GM08714 (cell line): ENCODE data around the gene FIGNL1.

Experiments
- H3K4me3 ChIP-seq: fragments of 200-500 bp; sonication (Bioruptor generic); 2 replicates; pipeline ENCODE4 v1.5.1; 2014; ENCODE audit warnings: mild to moderate bottlenecking, low read length, inconsistent platforms
- ZNF274 ChIP-seq: IDR thresholded peaks from 2 replicates; pipeline ENCODE4 v1.6.1; 2012; ENCODE audit warnings: mild to moderate bottlenecking, low read depth, low read length

The FIGNL1 gene

GRCh38 chr7:50456371-50457123, 6.4 kb upstream of the FIGNL1 start:
- no peak overlapping the region for H3K4me3 ChIP-seq
- TF ChIP-seq ZNF274, result no peak

- TF ChIP-seq ZNF274, result no peak
- no peak overlapping the region for H3K4me3 ChIP-seq
Measured at GRCh38 chr7:50455658-50456057, 5.5 kb upstream of the FIGNL1 start.

GRCh38 chr7:50454968-50455367, 4.8 kb upstream of the FIGNL1 start:
- TF ChIP-seq ZNF274, result no peak
- H3K4me3 ChIP-seq, result no peak overlapping the region

- no peak for TF ChIP-seq ZNF274
- peak overlapping the region; percentile 82; the same call in 1 of the 2 replicates for H3K4me3 ChIP-seq
Measured at GRCh38 chr7:50450590-50451032, 461 bp upstream of the FIGNL1 start.

GRCh38 chr7:50449501-50449880, 659 bp downstream of the FIGNL1 start:
- peak overlapping the region; percentile 82 for H3K4me3 ChIP-seq
- TF ChIP-seq ZNF274, result no peak

- peak overlapping the region; percentile 82; the same call in 1 of the 2 replicates for H3K4me3 ChIP-seq
- TF ChIP-seq ZNF274, result no peak
Measured at GRCh38 chr7:50448823-50449222, 1.3 kb downstream of the FIGNL1 start.

GRCh38 chr7:50446542-50446960, 3.6 kb downstream of the FIGNL1 start:
- no peak for TF ChIP-seq ZNF274
- no peak overlapping the region for H3K4me3 ChIP-seq

- no peak overlapping the region for H3K4me3 ChIP-seq
- TF ChIP-seq ZNF274, result no peak
Measured at GRCh38 chr7:50436133-50436806, 13.9 kb downstream of the FIGNL1 start.

- no peak overlapping the region for H3K4me3 ChIP-seq
- no peak for TF ChIP-seq ZNF274
Measured at GRCh38 chr7:50431722-50432305, 18.3 kb downstream of the FIGNL1 start.

GRCh38 chr7:50431316-50431715, 18.8 kb downstream of the FIGNL1 start:
- TF ChIP-seq ZNF274, result no peak
- H3K4me3 ChIP-seq, result no peak overlapping the region

- H3K4me3 ChIP-seq, result no peak overlapping the region
- TF ChIP-seq ZNF274, result no peak
Measured at GRCh38 chr7:50428911-50429310, 21.2 kb downstream of the FIGNL1 start.

GRCh38 chr7:50427518-50427917, 22.6 kb downstream of the FIGNL1 start:
- no peak overlapping the region for H3K4me3 ChIP-seq
- no peak for TF ChIP-seq ZNF274

GRCh38 chr7:50426280-50427045, 23.7 kb downstream of the FIGNL1 start:
- H3K4me3 ChIP-seq, result no peak overlapping the region
- no peak for TF ChIP-seq ZNF274

GRCh38 chr7:50425318-50425717, 24.8 kb downstream of the FIGNL1 start:
- no peak for TF ChIP-seq ZNF274
- H3K4me3 ChIP-seq, result no peak overlapping the region
